K562 (cell line): ENCODE measurements around the gene DIPK1B. TPM values are rescaled to one million over a fixed set of nuclear protein-coding genes. Genes with fewer than 3 reads are reported as not detected.

ENCODE experiments used
- CCNT2 ChIP-seq: IDR thresholded peaks from 2 replicates; pipeline ENCODE4 v1.6.1; 2011; ENCODE audit warnings: borderline replicate concordance, low read depth, mild to moderate bottlenecking, moderate library complexity, mixed read lengths, low read length; ENCODE audit not compliant: insufficient read length; ENCODE audit errors: extremely low read depth
- ELF1 ChIP-seq: fragments of 200-800 bp; sonication (Bioruptor generic); IDR thresholded peaks from 2 replicates; pipeline ENCODE4 v1.6.1; 2016; ENCODE audit warnings: missing genetic modification characterization, missing compliant biosample characterization
- HLTF ChIP-seq: fragments of 450-650 bp; IDR thresholded peaks from 2 replicates; pipeline ENCODE4 v1.6.1; 2016
- NR2C2 ChIP-seq, 2 experiments: fragments of 200-800 bp in 1 of 2; sonication (Bioruptor generic) in 1 of 2; sonication (generic) in 1 of 2; formaldehyde crosslinking in 1 of 2; IDR thresholded peaks; 2 replicates each; pipeline versions ENCODE4 v1.6.1 to v1.8.0; 2016 to 2022; ENCODE audit warnings: mild to moderate bottlenecking in 1 of 2, missing compliant biosample characterization in 1 of 2, missing genetic modification characterization in 1 of 2, missing genetic modification reagents in 1 of 2
- POLR2B ChIP-seq: fragments of 450-650 bp; IDR thresholded peaks from 2 replicates; pipeline ENCODE4 v1.6.1; 2018; ENCODE audit warnings: low read depth; ENCODE audit not compliant: partially characterized antibody
- polyA plus RNA-seq, 8 experiments: library from polyadenylated mRNA; depleted of rRNA in 4 of 8; stranded (reverse) in 5 of 8; unstranded in 3 of 8; fragments of >200 nt; fragmentation: Nextera tagmentation in 2 of 8; fragmentation: Illumina TruSeq in 1 of 8; extraction: Ambion mirVana in 2 of 8; extraction: Trizol in 1 of 8; gene quantifications; 2 replicates each; pipeline versions ENCODE4 v1.2.1 to v1.2.3, GENCODE V29; 2011 to 2014; ENCODE audit warnings: inconsistent platforms in 1 of 8, missing spikeins in 1 of 8
- total RNA-seq, 7 experiments: library from RNA; depleted of rRNA in 6 of 7; stranded (reverse); fragments of >200 nt in 6 of 7; fragmentation: Illumina TruSeq in 2 of 7; extraction: Trizol in 2 of 7; gene quantifications; 2 replicates each; pipeline versions ENCODE4 v1.2.1 to v1.2.3, GENCODE V29; 2011 to 2021; ENCODE audit warnings: low replicate concordance in 1 of 7
- TF ChIP-seq, protein P1 (sequence below): fragments of 250-450 bp; sonication (Bioruptor Pico); IDR thresholded peaks from 2 replicates; pipeline ENCODE4 v1.9.0; 2021; ENCODE audit warnings: mild to moderate bottlenecking, inconsistent platforms
- TF ChIP-seq, protein P2 (sequence below): fragments of 450-650 bp; IDR thresholded peaks from 2 replicates; pipeline ENCODE4 v1.6.1; 2017; ENCODE audit warnings: antibody characterized with exemption, mild to moderate bottlenecking
- TF ChIP-seq, protein P3 (sequence below): fragments of 250-450 bp; sonication (Bioruptor Pico); IDR thresholded peaks from 2 replicates; pipeline ENCODE4 v1.5.0; 2022; ENCODE audit warnings: mild to moderate bottlenecking
- TF ChIP-seq, protein P4 (sequence below): sonication (generic); formaldehyde crosslinking; IDR thresholded peaks from 2 replicates; pipeline ENCODE4 v1.8.0; 2022; ENCODE audit warnings: mild to moderate bottlenecking, missing genetic modification reagents
- TF ChIP-seq, protein P5 (sequence below), 2 experiments: IDR thresholded peaks; 2 replicates each; pipeline ENCODE4 v1.6.1; 2012; ENCODE audit warnings: improper control_type of control experiment in 2 of 2, low read depth in 2 of 2, low read length in 2 of 2, borderline replicate concordance in 1 of 2

The DIPK1B gene
- total and polyA plus RNA-seq, 9 of the 15 experiments (the other 6 are each of a cell fraction or from before 2014, with no cell fraction given) = 0.08 to 22.3 (median 5.9) TPM

- TF ChIP-seq, protein P1, sequence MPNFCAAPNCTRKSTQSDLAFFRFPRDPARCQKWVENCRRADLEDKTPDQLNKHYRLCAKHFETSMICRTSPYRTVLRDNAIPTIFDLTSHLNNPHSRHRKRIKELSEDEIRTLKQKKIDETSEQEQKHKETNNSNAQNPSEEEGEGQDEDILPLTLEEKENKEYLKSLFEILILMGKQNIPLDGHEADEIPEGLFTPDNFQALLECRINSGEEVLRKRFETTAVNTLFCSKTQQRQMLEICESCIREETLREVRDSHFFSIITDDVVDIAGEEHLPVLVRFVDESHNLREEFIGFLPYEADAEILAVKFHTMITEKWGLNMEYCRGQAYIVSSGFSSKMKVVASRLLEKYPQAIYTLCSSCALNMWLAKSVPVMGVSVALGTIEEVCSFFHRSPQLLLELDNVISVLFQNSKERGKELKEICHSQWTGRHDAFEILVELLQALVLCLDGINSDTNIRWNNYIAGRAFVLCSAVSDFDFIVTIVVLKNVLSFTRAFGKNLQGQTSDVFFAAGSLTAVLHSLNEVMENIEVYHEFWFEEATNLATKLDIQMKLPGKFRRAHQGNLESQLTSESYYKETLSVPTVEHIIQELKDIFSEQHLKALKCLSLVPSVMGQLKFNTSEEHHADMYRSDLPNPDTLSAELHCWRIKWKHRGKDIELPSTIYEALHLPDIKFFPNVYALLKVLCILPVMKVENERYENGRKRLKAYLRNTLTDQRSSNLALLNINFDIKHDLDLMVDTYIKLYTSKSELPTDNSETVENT (CRISPR knock-in tag) = 0 out of 2 replicates have a peak, but pooled peaks have one; percentile 55
- TF ChIP-seq, protein P2, sequence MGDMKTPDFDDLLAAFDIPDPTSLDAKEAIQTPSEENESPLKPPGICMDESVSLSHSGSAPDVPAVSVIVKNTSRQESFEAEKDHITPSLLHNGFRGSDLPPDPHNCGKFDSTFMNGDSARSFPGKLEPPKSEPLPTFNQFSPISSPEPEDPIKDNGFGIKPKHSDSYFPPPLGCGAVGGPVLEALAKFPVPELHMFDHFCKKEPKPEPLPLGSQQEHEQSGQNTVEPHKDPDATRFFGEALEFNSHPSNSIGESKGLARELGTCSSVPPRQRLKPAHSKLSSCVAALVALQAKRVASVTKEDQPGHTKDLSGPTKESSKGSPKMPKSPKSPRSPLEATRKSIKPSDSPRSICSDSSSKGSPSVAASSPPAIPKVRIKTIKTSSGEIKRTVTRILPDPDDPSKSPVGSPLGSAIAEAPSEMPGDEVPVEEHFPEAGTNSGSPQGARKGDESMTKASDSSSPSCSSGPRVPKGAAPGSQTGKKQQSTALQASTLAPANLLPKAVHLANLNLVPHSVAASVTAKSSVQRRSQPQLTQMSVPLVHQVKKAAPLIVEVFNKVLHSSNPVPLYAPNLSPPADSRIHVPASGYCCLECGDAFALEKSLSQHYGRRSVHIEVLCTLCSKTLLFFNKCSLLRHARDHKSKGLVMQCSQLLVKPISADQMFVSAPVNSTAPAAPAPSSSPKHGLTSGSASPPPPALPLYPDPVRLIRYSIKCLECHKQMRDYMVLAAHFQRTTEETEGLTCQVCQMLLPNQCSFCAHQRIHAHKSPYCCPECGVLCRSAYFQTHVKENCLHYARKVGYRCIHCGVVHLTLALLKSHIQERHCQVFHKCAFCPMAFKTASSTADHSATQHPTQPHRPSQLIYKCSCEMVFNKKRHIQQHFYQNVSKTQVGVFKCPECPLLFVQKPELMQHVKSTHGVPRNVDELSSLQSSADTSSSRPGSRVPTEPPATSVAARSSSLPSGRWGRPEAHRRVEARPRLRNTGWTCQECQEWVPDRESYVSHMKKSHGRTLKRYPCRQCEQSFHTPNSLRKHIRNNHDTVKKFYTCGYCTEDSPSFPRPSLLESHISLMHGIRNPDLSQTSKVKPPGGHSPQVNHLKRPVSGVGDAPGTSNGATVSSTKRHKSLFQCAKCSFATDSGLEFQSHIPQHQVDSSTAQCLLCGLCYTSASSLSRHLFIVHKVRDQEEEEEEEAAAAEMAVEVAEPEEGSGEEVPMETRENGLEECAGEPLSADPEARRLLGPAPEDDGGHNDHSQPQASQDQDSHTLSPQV = no peak
- TF ChIP-seq, protein P3, sequence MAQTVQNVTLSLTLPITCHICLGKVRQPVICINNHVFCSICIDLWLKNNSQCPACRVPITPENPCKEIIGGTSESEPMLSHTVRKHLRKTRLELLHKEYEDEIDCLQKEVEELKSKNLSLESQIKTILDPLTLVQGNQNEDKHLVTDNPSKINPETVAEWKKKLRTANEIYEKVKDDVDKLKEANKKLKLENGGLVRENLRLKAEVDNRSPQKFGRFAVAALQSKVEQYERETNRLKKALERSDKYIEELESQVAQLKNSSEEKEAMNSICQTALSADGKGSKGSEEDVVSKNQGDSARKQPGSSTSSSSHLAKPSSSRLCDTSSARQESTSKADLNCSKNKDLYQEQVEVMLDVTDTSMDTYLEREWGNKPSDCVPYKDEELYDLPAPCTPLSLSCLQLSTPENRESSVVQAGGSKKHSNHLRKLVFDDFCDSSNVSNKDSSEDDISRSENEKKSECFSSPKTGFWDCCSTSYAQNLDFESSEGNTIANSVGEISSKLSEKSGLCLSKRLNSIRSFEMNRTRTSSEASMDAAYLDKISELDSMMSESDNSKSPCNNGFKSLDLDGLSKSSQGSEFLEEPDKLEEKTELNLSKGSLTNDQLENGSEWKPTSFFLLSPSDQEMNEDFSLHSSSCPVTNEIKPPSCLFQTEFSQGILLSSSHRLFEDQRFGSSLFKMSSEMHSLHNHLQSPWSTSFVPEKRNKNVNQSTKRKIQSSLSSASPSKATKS = no peak
- TF ChIP-seq NR2C2 (CRISPR knock-in tag; IDR thresholded peaks at IDR 0.05) (no peak), NR2C2 (tag; IDR thresholded peaks at IDR 0.05) (no peak), HLTF (no peak), CCNT2 (peak; percentile 29), ELF1 (tag) (no peak), POLR2B (no peak)
- TF ChIP-seq, protein P4, sequence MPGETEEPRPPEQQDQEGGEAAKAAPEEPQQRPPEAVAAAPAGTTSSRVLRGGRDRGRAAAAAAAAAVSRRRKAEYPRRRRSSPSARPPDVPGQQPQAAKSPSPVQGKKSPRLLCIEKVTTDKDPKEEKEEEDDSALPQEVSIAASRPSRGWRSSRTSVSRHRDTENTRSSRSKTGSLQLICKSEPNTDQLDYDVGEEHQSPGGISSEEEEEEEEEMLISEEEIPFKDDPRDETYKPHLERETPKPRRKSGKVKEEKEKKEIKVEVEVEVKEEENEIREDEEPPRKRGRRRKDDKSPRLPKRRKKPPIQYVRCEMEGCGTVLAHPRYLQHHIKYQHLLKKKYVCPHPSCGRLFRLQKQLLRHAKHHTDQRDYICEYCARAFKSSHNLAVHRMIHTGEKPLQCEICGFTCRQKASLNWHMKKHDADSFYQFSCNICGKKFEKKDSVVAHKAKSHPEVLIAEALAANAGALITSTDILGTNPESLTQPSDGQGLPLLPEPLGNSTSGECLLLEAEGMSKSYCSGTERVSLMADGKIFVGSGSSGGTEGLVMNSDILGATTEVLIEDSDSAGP (CRISPR knock-in tag) = no peak
- TF ChIP-seq, protein P5, sequence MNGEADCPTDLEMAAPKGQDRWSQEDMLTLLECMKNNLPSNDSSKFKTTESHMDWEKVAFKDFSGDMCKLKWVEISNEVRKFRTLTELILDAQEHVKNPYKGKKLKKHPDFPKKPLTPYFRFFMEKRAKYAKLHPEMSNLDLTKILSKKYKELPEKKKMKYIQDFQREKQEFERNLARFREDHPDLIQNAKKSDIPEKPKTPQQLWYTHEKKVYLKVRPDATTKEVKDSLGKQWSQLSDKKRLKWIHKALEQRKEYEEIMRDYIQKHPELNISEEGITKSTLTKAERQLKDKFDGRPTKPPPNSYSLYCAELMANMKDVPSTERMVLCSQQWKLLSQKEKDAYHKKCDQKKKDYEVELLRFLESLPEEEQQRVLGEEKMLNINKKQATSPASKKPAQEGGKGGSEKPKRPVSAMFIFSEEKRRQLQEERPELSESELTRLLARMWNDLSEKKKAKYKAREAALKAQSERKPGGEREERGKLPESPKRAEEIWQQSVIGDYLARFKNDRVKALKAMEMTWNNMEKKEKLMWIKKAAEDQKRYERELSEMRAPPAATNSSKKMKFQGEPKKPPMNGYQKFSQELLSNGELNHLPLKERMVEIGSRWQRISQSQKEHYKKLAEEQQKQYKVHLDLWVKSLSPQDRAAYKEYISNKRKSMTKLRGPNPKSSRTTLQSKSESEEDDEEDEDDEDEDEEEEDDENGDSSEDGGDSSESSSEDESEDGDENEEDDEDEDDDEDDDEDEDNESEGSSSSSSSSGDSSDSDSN (IDR thresholded peaks at IDR 0.05; ENCODE audit: borderline replicate concordance in 1 of 2, low read depth in 2 of 2, low read length in 2 of 2) = 0 out of 4 replicates have a peak, but pooled peaks of 1 of the 2 experiments have one; percentile 46
Observed at GRCh38 chr9:136665704-136666371, 46.5 kb upstream of the DIPK1B start (continued).
